BJ (cell line): ENCODE measurements around the gene HTRA2. TPM values are rescaled to one million over a fixed set of nuclear protein-coding genes. Genes with fewer than 3 reads are reported as not detected.
"Not testable (repeated sequence)": the region's sequence is repeated elsewhere in the genome, so short reads cannot be mapped to it uniquely, and the experiment has no call there.

ENCODE experiments used
- CTCF ChIA-PET: fragments of 350-600 bp; formaldehyde crosslinking; extraction: SDS; loops from one replicate; lab custom pipeline; 2021; ENCODE audit warnings: antibody characterized with exemption, inconsistent platforms; lab: Yijun Ruan, JAX
- POLR2A ChIA-PET: fragments of 300-600 bp; sonication (Branson Sonifier 250); formaldehyde crosslinking; extraction: SDS; loops from one replicate; lab custom pipeline; 2021; ENCODE audit warnings: antibody characterized with exemption; lab: Charles Lee
- DNase-seq: peaks from one replicate; pipeline ENCODE4 v3.0.0-alpha.2; 2011; ENCODE audit warnings: low read depth
- H3K27me3 ChIP-seq: 2 replicates; pipeline ENCODE4 v1.6.0; 2011; ENCODE audit warnings: low read length; ENCODE audit not compliant: control insufficient read depth, insufficient read depth
- H3K36me3 ChIP-seq: 2 replicates; pipeline ENCODE4 v1.5.1; 2011; ENCODE audit warnings: low read length; ENCODE audit not compliant: control insufficient read depth, insufficient read depth
- H3K4me3 ChIP-seq: 2 replicates; pipeline ENCODE4 v1.5.1; 2011; ENCODE audit warnings: low read depth, mild to moderate bottlenecking, control low read depth, low read length
- CTCF ChIP-seq: IDR thresholded peaks from 2 replicates; pipeline ENCODE4 v1.5.1; 2011; ENCODE audit warnings: low read depth, mild to moderate bottlenecking, control low read depth, inconsistent platforms, low read length, moderate library complexity; ENCODE audit not compliant: insufficient read depth
- polyA minus RNA-seq: library from RNA; depleted of rRNA, polyadenylated mRNA; stranded (reverse); fragments of >200 nt; gene quantifications from 2 replicates; pipeline ENCODE4 v1.2.3, GENCODE V29; 2011; rRNA and poly(A)+ RNA removed
- polyA plus RNA-seq: library from polyadenylated mRNA; depleted of rRNA; stranded (reverse); fragments of >200 nt; gene quantifications from 2 replicates; pipeline ENCODE4 v1.2.3, GENCODE V29; 2011; rRNA removed

HTRA2 gene
- polyA plus RNA-seq: 26.0 and 36.1 TPM in 2 replicates
- polyA minus RNA-seq: 19.0 and 32.7 TPM in 2 replicates

DNA sequence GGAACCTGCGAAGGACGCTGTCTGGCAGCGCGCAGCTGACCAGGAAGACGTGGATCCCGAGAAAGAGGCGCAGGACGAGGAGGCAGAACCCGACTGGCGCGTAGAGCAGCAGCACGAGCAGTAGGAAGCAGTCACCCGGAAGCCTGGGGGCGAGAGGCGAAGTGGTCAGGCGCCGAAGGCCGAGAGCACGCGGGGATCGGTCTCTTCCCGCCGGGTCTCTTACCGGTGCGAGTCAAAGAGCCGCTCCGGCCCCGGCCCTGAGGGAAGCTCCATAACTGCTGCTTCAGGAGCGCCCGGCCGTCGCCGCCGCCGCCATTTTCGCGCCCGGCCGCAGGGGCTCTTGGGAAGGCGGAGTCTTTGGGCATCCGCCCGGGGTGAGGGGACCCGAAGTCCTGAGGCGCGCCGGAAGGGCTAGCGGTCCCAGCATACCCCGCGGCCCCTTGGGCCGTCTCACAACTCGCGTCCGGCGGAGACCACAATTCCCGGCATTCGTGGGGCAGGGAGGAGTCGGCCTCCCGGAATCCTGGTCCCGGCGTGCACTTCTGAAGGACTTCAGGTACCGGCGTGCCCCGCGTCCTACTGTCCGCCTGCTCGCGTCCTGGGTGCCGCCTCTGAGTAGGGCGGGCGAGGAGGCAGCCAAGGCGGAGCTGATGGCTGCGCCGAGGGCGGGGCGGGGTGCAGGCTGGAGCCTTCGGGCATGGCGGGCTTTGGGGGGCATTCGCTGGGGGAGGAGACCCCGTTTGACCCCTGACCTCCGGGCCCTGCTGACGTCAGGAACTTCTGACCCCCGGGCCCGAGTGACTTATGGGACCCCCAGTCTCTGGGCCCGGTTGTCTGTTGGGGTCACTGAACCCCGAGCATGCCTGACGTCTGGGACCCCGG is at the start of gene HTRA2, which contains the start of gene AUP1:
HTRA2 (plus strand) TSS at position 577 of the 882 bp plus-strand sequence; CDS start at position 651, 74 bp downstream.
AUP1 (minus strand) TSS at position 350 of the 882 bp plus-strand sequence; CDS start at position 273, 77 bp downstream.
- no peak for TF ChIP-seq CTCF
- Histone ChIP-seq H3K27me3 (no peaks in the 10 kb centered on the region), H3K36me3 (peaks cover 24% of the 10 kb centered on the region), H3K4me3 (peak within 1 kb of the TSS; percentile 87)
- ChIA-PET CTCF (interaction anchor here (1.0 to 3.1 kb wide), 5 partner anchors 21 to 60 kb away, joined by 3 to 8 read pairs (median 4); no protein-coding TSS in a partner anchor), POLR2A (interaction anchor here (0.5 to 1.0 kb wide), 5 partner anchors 26 to 73 kb away, joined by 3 to 4 read pairs (median 4); no protein-coding TSS in a partner anchor)
- DNase-seq: peak; percentile 97

- no peak for DNase-seq
- ChIA-PET POLR2A (no interaction called here), CTCF (interaction anchor here (1.4 to 8.1 kb wide), 7 partner anchors 8 to 146 kb away, joined by 3 to 149 read pairs (median 10); partner anchors contain the start of gene MRPL53)
- Histone ChIP-seq H3K36me3 (peaks cover 8% of the 10 kb centered on the region), H3K27me3 (no peaks in the 10 kb centered on the region), H3K4me3 (peak overlapping the region; percentile 91)
- TF ChIP-seq CTCF: no peak
Measured at GRCh38 chr2:74481431-74481830, 48.3 kb upstream of the HTRA2 start.

- no peak for DNase-seq
- POLR2A ChIA-PET: no interaction called here
- CTCF ChIA-PET: interaction anchor here (0.8 to 8.1 kb wide), 19 partner anchors 9 to 147 kb away, joined by 3 to 149 read pairs (median 5); partner anchors contain the start of genes INO80B, LBX2 and MRPL53
Measured at GRCh38 chr2:74481961-74482800, 47.6 kb upstream of the HTRA2 start.

DNA sequence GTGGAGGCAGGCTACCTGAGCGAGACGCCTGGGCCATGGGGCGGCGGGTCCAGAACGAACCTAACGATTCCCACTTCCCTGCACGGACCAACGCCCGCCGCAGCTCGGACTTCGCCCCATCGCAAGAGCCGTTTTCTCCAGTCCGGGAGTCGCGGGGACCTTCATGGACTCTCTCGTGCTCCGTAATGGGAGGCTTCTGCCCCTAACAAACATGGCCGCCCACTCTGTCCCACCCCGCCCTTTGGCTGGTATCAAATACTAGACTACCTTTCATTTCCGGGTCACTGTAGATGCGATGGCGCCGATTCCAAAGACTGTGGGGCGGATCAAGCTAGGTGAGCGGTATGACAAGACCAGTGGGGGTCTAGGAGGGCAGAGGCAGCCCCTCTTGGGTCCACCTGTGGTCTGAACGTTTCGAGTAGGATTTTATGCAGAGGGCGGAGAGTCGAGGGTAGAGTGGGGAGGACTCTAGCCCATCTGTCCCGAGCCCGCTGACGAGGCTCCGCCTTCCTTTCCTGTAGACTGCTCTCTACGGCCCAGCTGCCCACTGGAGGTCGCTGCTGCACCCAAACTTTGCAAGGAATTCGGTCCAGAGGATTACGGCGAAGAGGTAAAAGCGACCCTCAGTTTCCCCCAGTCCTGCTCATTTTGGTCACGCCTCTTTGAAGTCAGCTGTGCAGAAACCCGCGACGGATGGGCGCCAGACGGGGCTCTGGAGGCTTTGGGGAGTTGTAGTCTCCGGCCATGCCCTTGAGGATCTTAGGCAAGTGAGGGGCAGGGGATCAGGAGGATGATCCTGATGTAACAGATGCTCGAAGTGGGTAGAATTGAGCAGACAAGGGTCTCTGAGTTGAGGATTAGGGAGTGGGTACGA is 46.7 kb upstream of the HTRA2 start, which contains the start of the genes CCDC142 and TTC31:
CCDC142 (minus strand) TSS at position 198 of the 874 bp plus-strand sequence; CDS start at position 37, 161 bp downstream.
TTC31 (plus strand) TSS at position 281 of the 874 bp plus-strand sequence; CDS start at position 296, 15 bp downstream.
- ChIA-PET POLR2A (interaction anchor here (0.6 kb wide), 1 partner anchor 14 kb away, joined by 5 read pairs; no protein-coding TSS in a partner anchor), CTCF (interaction anchor here (0.8 to 8.1 kb wide), 21 partner anchors 10 to 148 kb away, joined by 3 to 149 read pairs (median 5); partner anchors contain the start of genes INO80B, LBX2 and MRPL53)
- TF ChIP-seq CTCF: peak; percentile 92
- Histone ChIP-seq H3K4me3 (peak within 1 kb of the TSS; percentile 91), H3K27me3 (no peaks in the 10 kb centered on the region), H3K36me3 (peaks cover 4% of the 10 kb centered on the region)
- DNase-seq: peak; percentile 74

More at GRCh38 chr2:74481961-74482800, 47.6 kb upstream of the HTRA2 start:
- Histone ChIP-seq H3K36me3 (peaks cover 8% of the 10 kb centered on the region), H3K4me3 (peak overlapping the region; percentile 91), H3K27me3 (no peaks in the 10 kb centered on the region)
- TF ChIP-seq CTCF: no peak

DNA sequence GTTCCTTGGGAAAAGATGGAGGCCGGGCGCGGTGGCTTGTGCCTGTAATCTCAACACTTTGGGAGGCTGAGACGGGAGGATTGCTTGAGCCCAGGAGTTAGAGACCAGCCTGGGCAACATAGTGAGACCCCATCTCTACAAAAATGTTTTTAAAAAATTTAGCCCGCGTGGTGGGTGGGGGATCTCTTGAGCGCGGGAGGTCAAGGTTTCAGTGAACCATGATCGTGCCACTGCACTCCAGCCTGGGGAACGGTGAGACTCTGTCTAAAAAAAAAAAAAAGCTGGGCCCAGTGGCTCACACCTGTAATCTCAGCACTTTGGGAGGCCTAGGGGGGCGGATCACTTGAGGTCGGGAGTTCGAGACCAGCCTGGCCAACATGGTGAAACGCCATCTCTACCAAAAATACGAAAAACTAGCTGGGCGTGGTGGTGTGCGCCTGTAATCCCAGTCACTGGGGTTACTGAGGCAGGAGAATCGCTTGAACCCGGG is 46.0 kb upstream of the HTRA2 start:
- peak overlapping the region; percentile 91 for H3K4me3 ChIP-seq
- H3K36me3 ChIP-seq, DNase-seq, POLR2A ChIA-PET, H3K27me3 ChIP-seq: not testable (repeated sequence)
- CTCF ChIA-PET: interaction anchor here (1.1 to 8.1 kb wide), 13 partner anchors 10 to 148 kb away, joined by 3 to 149 read pairs (median 10); partner anchors contain the start of genes INO80B and LBX2
